Activated B cell treated with CpG ODN at 0.5 μM for 24 hours (primary cell): ENCODE data around the gene AKT2. TPM values are rescaled to one million over a fixed set of nuclear protein-coding genes. Genes with fewer than 3 reads are reported as not detected.

Experiments used
- ATAC-seq: fragments of 200-7000 bp; cut with Tn5 transposase; one replicate; pipeline ENCODE4 v1.10.0; 2021; ENCODE audit warnings: low read depth, mild to moderate bottlenecking, moderate library complexity
- CTCF ChIA-PET: fragments of 350-600 bp; sonication (Branson Sonifier 250); formaldehyde crosslinking; loops from one replicate; lab custom pipeline; 2021; ENCODE audit warnings: antibody characterized with exemption; lab: Charles Lee
- POLR2A ChIA-PET: fragments of 350-600 bp; sonication (Branson Sonifier 250); formaldehyde crosslinking; loops from one replicate; lab custom pipeline; 2021; ENCODE audit warnings: antibody characterized with exemption; lab: Charles Lee
- DNase-seq: peaks from one replicate; pipeline ENCODE4 v3.0.0; 2022
- H3K27ac Mint-ChIP-seq: one replicate; pipeline ENCODE4 v1.8.0; 2020; ENCODE audit warnings: mixed read lengths
- H3K27me3 Mint-ChIP-seq: one replicate; pipeline ENCODE4 v1.8.0; 2021; ENCODE audit warnings: mixed read lengths
- H3K36me3 Mint-ChIP-seq: one replicate; pipeline ENCODE4 v1.8.0; 2021; ENCODE audit warnings: low read depth, mixed read lengths
- H3K4me1 Mint-ChIP-seq: one replicate; pipeline ENCODE4 v1.8.0; 2021; ENCODE audit warnings: mixed read lengths
- H3K4me3 Mint-ChIP-seq: one replicate; pipeline ENCODE4 v1.8.0; 2020; ENCODE audit warnings: mild to moderate bottlenecking, mixed read lengths
- H3K9me3 Mint-ChIP-seq: one replicate; pipeline ENCODE4 v1.8.0; 2020; ENCODE audit warnings: mixed read lengths
- intact Hi-C: fragments of 100-400 bp; cut with micrococcal nuclease; formaldehyde crosslinking; loops from one replicate; pipeline ENCODE4 v1.15.1; 2024
- total RNA-seq: library from RNA; stranded (reverse); gene quantifications from 2 replicates; pipeline ENCODE4 v1.2.3, GENCODE V29; 2022
- TF ChIP-seq, protein P1 (sequence below): fragments of 200-600 bp; IDR thresholded peaks from one replicate; pipeline ENCODE4 v1.8.0; 2022; ENCODE audit warnings: antibody characterized with exemption, mild to moderate bottlenecking

The AKT2 gene
- total RNA-seq, 1 donor from 2014 or later, result 176 TPM

GRCh38 chr19:40274585-40275544 is 10.3 kb downstream of the AKT2 start:
- no peaks in the 10 kb centered on the region for H3K27me3 Mint-ChIP-seq
- ATAC-seq (peak; percentile 77), DNase-seq (peak; percentile 21)
- peak overlapping the region; percentile 64 for H3K4me3 Mint-ChIP-seq
- intact Hi-C loops, result no loop called here
- TF ChIP-seq, protein P1, sequence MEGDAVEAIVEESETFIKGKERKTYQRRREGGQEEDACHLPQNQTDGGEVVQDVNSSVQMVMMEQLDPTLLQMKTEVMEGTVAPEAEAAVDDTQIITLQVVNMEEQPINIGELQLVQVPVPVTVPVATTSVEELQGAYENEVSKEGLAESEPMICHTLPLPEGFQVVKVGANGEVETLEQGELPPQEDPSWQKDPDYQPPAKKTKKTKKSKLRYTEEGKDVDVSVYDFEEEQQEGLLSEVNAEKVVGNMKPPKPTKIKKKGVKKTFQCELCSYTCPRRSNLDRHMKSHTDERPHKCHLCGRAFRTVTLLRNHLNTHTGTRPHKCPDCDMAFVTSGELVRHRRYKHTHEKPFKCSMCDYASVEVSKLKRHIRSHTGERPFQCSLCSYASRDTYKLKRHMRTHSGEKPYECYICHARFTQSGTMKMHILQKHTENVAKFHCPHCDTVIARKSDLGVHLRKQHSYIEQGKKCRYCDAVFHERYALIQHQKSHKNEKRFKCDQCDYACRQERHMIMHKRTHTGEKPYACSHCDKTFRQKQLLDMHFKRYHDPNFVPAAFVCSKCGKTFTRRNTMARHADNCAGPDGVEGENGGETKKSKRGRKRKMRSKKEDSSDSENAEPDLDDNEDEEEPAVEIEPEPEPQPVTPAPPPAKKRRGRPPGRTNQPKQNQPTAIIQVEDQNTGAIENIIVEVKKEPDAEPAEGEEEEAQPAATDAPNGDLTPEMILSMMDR, result no peak
- peak overlapping the region; percentile 78 for H3K27ac Mint-ChIP-seq
- peaks cover 63% of the 10 kb centered on the region for H3K4me1 Mint-ChIP-seq
- H3K36me3 Mint-ChIP-seq, result peaks cover 25% of the 10 kb centered on the region
- no peaks in the 10 kb centered on the region for H3K9me3 Mint-ChIP-seq
- ChIA-PET POLR2A (interaction anchor here (0.6 to 1.2 kb wide), 2 partner anchors 9 to 290 kb away, joined by 6 read pairs; partner anchors contain the start of gene AKT2), CTCF (no interaction called here)

GRCh38 chr19:40273469-40274360 is 11.4 kb downstream of the AKT2 start:
- peaks cover 59% of the 10 kb centered on the region for H3K4me1 Mint-ChIP-seq
- CTCF ChIA-PET, result no interaction called here

DNA sequence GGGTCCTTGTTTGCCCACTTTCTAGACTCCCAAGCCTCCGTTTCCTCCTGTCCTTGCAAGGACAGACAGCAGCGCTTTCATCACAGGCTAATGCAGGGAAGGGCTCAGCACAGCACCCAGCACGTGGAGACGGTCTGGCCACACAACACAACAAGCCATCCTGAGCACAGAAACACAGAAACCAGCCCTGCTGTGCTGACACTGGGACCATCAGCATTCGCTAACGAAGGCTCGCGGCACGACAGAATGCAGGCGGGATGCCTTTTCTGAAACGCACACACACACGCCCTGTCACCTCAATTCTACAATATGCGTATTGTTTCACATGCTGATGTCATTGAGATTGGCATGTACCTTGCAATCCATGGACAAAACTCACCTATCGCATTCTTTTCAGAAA is 12.9 kb downstream of the AKT2 start:
- POLR2A ChIA-PET, result no interaction called here
- CTCF ChIA-PET, result no interaction called here
- intact Hi-C loops, result no loop called here
- H3K4me1 Mint-ChIP-seq, result peaks cover 56% of the 10 kb centered on the region
- peak overlapping the region; percentile 5 for H3K27ac Mint-ChIP-seq
- no peaks in the 10 kb centered on the region for H3K9me3 Mint-ChIP-seq
- DNase-seq (no peak), ATAC-seq (no peak)
- TF ChIP-seq, protein P1, result no peak
- no peak overlapping the region for H3K4me3 Mint-ChIP-seq
- H3K27me3 Mint-ChIP-seq, result no peaks in the 10 kb centered on the region
- H3K36me3 Mint-ChIP-seq, result peaks cover 44% of the 10 kb centered on the region

More at GRCh38 chr19:40273469-40274360, 11.4 kb downstream of the AKT2 start:
- intact Hi-C loops, result no loop called here
- no peak for ATAC-seq
- Mint-ChIP-seq H3K36me3 (peaks cover 34% of the 10 kb centered on the region), H3K4me3 (no peak overlapping the region), H3K27ac (peak overlapping the region; percentile 48), H3K9me3 (no peaks in the 10 kb centered on the region), H3K27me3 (no peaks in the 10 kb centered on the region)
- DNase-seq, result no peak
- POLR2A ChIA-PET, result interaction anchor here (1.2 kb wide), 1 partner anchor 10 kb away, joined by 6 read pairs; the partner anchor contains the start of gene AKT2
- TF ChIP-seq, protein P1, result no peak

DNA sequence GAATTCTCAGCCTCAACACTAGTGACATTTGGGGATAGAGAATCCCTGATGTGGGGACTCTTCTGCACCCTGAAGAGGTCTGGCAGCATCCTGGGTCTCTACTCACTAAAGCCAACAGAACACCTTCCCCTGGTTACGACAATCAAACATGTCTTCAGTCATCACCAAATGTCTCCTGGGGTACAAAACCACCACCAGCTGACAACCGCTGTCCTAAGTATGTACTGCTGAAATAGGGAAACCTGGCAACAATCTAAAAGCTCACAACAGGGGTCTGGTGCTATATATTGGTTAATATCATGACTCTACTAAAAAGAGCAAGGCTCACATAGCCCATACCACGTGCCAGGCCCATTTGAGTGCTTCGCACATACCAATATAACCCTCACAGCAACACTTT is 13.4 kb downstream of the AKT2 start:
- TF ChIP-seq, protein P1, result no peak
- H3K4me1 Mint-ChIP-seq, result peaks cover 55% of the 10 kb centered on the region
- intact Hi-C loops, result no loop called here
- H3K27ac Mint-ChIP-seq, result no peak overlapping the region
- ATAC-seq (no peak), DNase-seq (no peak)
- POLR2A ChIA-PET, result interaction anchor here (0.5 kb wide), 1 partner anchor 984 kb away, joined by 3 read pairs; no protein-coding TSS in a partner anchor
- no peaks in the 10 kb centered on the region for H3K27me3 Mint-ChIP-seq
- H3K4me3 Mint-ChIP-seq, result no peak overlapping the region
- H3K9me3 Mint-ChIP-seq, result no peaks in the 10 kb centered on the region
- peaks cover 49% of the 10 kb centered on the region for H3K36me3 Mint-ChIP-seq
- CTCF ChIA-PET, result no interaction called here
